ENCODE data around the gene WNT10A. TPM values are rescaled to one million over a fixed set of nuclear protein-coding genes. Genes with fewer than 3 reads are reported as not detected.
"Not testable (repeated sequence)": the region's sequence is repeated elsewhere in the genome, so short reads cannot be mapped to it uniquely, and the experiment has no call there.

Gene WNT10A
- polyA plus RNA-seq, 5 donors = 0.15 to 0.36 (median 0.25) TPM; not detected in 1

- DNase-seq = no peak
Measured at GRCh38 chr2:218893349-218894150, 12.9 kb downstream of the WNT10A start.

GRCh38 chr2:218894151-218894879 is 13.7 kb downstream of the WNT10A start:
- no peak for DNase-seq

- DNase-seq = no peak
Measured at GRCh38 chr2:218894880-218895157, 14.2 kb downstream of the WNT10A start.

GRCh38 chr2:218895326-218895725 is 14.7 kb downstream of the WNT10A start:
- DNase-seq = no peak

- DNase-seq = no peak
Measured at GRCh38 chr2:218895759-218896500, 15.3 kb downstream of the WNT10A start.

GRCh38 chr2:218896501-218897393 is 16.1 kb downstream of the WNT10A start:
- no peak for DNase-seq

- DNase-seq = no peak
Measured at GRCh38 chr2:218897394-218898108, 16.9 kb downstream of the WNT10A start.

GRCh38 chr2:218898109-218898878 is 17.6 kb downstream of the WNT10A start:
- peak; percentile 66 to 72 for DNase-seq

GRCh38 chr2:218899147-218899546 is 18.5 kb downstream of the WNT10A start:
- DNase-seq = no peak

GRCh38 chr2:218902427-218902826 is 21.8 kb downstream of the WNT10A start:
- DNase-seq = no peak

GRCh38 chr2:218904176-218904575 is 23.5 kb downstream of the WNT10A start:
- no peak for DNase-seq

- peak; percentile 83 to 87 for DNase-seq
Measured at GRCh38 chr2:218908721-218909619, 28.3 kb downstream of the WNT10A start.

- no peak for DNase-seq
Measured at GRCh38 chr2:218910741-218911140, 30.1 kb downstream of the WNT10A start.

- DNase-seq = no peak
Measured at GRCh38 chr2:218920504-218920903, 39.9 kb downstream of the WNT10A start.

GRCh38 chr2:218924757-218925156 is 44.1 kb downstream of the WNT10A start:
- no peak for DNase-seq

GRCh38 chr2:218925434-218925833 is 44.8 kb downstream of the WNT10A start:
- DNase-seq = no peak

- no peak for DNase-seq
Measured at GRCh38 chr2:218927422-218927821, 46.8 kb downstream of the WNT10A start.

- DNase-seq = no peak
Measured at GRCh38 chr2:218927876-218928275, 47.2 kb downstream of the WNT10A start.

GRCh38 chr2:218930488-218930887 is 49.8 kb downstream of the WNT10A start:
- not testable (repeated sequence) for DNase-seq

All from right lung (tissue), 5 donors.